CD14-positive monocyte (primary cell): ENCODE results near the gene HDGFL1. TPM values are rescaled to one million over a fixed set of nuclear protein-coding genes. Genes with fewer than 3 reads are reported as not detected.

ENCODE experiments used
- DNase-seq, 3 donors: peaks; one replicate each; pipeline ENCODE4 v3.0.0-alpha.2; 2011 to 2022
- H2AFZ ChIP-seq: 2 replicates; pipeline ENCODE4 v1.6.0; 2012; ENCODE audit warnings: mild to moderate bottlenecking, low read depth, low read length, inconsistent platforms; ENCODE audit not compliant: insufficient read depth, poor library complexity, severe bottlenecking
- H3K27ac ChIP-seq, 2 donors: 1 replicate in 1 of 2; 2 replicates in 1 of 2; pipeline ENCODE4 v1.5.1; 2012 to 2013; ENCODE audit warnings: low read length in 2 of 2, control low read depth in 1 of 2, inconsistent platforms in 1 of 2, low read depth in 1 of 2, mild to moderate bottlenecking in 1 of 2
- H3K27me3 ChIP-seq, 2 donors: one replicate each; pipeline versions ENCODE4 v1.6.0 to v1.6.1; 2011 to 2013; ENCODE audit warnings: low read length in 2 of 2; ENCODE audit not compliant: control insufficient read depth in 2 of 2, insufficient read depth in 2 of 2
- H3K36me3 ChIP-seq, 2 donors: replicated peaks in 1 of 2; 1 replicate in 1 of 2; 2 replicates in 1 of 2; pipeline versions ENCODE4 v1.5.1 to v1.6.1; 2012 to 2013; ENCODE audit warnings: low read length in 2 of 2, control low read depth in 1 of 2, inconsistent platforms in 1 of 2, mild to moderate bottlenecking in 1 of 2; ENCODE audit not compliant: insufficient read depth in 2 of 2, control insufficient read depth in 1 of 2
- H3K4me1 ChIP-seq, 2 donors: 1 replicate in 1 of 2; 2 replicates in 1 of 2; pipeline versions ENCODE4 v1.5.1 to v1.6.1; 2012 to 2013; ENCODE audit warnings: low read length in 2 of 2, control low read depth in 1 of 2, inconsistent platforms in 1 of 2, mild to moderate bottlenecking in 1 of 2, moderate library complexity in 1 of 2; ENCODE audit not compliant: insufficient read depth in 2 of 2, control insufficient read depth in 1 of 2
- H3K4me2 ChIP-seq: replicated peaks from 2 replicates; pipeline ENCODE3; 2012; ENCODE audit warnings: low read length, moderate library complexity, mild to moderate bottlenecking; ENCODE audit not compliant: poor library complexity, severe bottlenecking; ENCODE audit errors: extremely low read depth
- H3K4me3 ChIP-seq, 3 experiments: fragments of 200-600 bp in 1 of 3; sonication (generic) in 1 of 3; replicated peaks in 1 of 3; 1 replicate in 2 of 3; 2 replicates in 1 of 3; pipeline ENCODE4 v1.5.1; 2011 to 2013; ENCODE audit warnings: low read length in 3 of 3, mild to moderate bottlenecking in 3 of 3, control low read depth in 2 of 3, low read depth in 2 of 3, inconsistent platforms in 1 of 3, moderate library complexity in 1 of 3
- H3K79me2 ChIP-seq: 2 replicates; pipeline ENCODE4 v1.6.0; 2012; ENCODE audit warnings: mild to moderate bottlenecking, control low read depth, inconsistent platforms, low read length, moderate library complexity; ENCODE audit not compliant: insufficient read depth
- H3K9ac ChIP-seq: 2 replicates; pipeline ENCODE4 v1.6.0; 2017; ENCODE audit warnings: low read length, mild to moderate bottlenecking; ENCODE audit not compliant: insufficient read depth, poor library complexity, severe bottlenecking
- H3K9me3 ChIP-seq, 2 donors: replicated peaks in 1 of 2; 1 replicate in 1 of 2; 2 replicates in 1 of 2; pipeline versions ENCODE4 v1.5.1 to v1.6.1; 2012 to 2013; ENCODE audit warnings: low read length in 2 of 2, control low read depth in 1 of 2; ENCODE audit not compliant: control insufficient read depth in 1 of 2, insufficient read depth in 1 of 2
- H4K20me1 ChIP-seq: 2 replicates; pipeline ENCODE4 v1.6.0; 2012; ENCODE audit warnings: mild to moderate bottlenecking, low read length, control low read depth, moderate library complexity; ENCODE audit not compliant: insufficient read depth
- H3K27ac Mint-ChIP-seq, 7 donors: one replicate each; pipeline ENCODE4 v1.8.0; 2020; ENCODE audit warnings: mild to moderate bottlenecking in 7 of 7, mixed read lengths in 7 of 7, moderate library complexity in 6 of 7, inconsistent platforms in 2 of 7
- H3K27me3 Mint-ChIP-seq, 3 donors: one replicate each; pipeline ENCODE4 v1.8.0; 2021 to 2022; ENCODE audit warnings: low read depth in 3 of 3, mild to moderate bottlenecking in 3 of 3, mixed read lengths in 3 of 3, moderate library complexity in 3 of 3, inconsistent platforms in 1 of 3
- H3K36me3 Mint-ChIP-seq, 2 donors: one replicate each; pipeline ENCODE4 v1.8.0; 2020; ENCODE audit warnings: mixed read lengths in 2 of 2, inconsistent platforms in 1 of 2, mild to moderate bottlenecking in 1 of 2
- H3K4me1 Mint-ChIP-seq: one replicate; pipeline ENCODE4 v1.8.0; 2020; ENCODE audit warnings: mild to moderate bottlenecking, mixed read lengths
- H3K4me3 Mint-ChIP-seq, 2 donors: one replicate each; pipeline ENCODE4 v1.8.0; 2020; ENCODE audit warnings: mild to moderate bottlenecking in 2 of 2, mixed read lengths in 2 of 2, moderate library complexity in 1 of 2
- H3K9me3 Mint-ChIP-seq, 7 donors: one replicate each; pipeline ENCODE4 v1.8.0; 2020 to 2022; ENCODE audit warnings: mixed read lengths in 7 of 7, mild to moderate bottlenecking in 6 of 7, moderate library complexity in 6 of 7, inconsistent platforms in 2 of 7
- CTCF ChIP-seq: fragments of 200-600 bp; IDR thresholded peaks from one replicate; pipeline ENCODE4 v1.8.0; 2022; ENCODE audit warnings: antibody characterized with exemption, mild to moderate bottlenecking
- WGBS: methylation state at CpG from one replicate; pipeline ENCODE4 v1.1.5; 2013; ENCODE audit warnings: missing lambda C conversion rate; ENCODE audit not compliant: insufficient coverage; 5-methylcytosine and 5-hydroxymethylcytosine counted together
- intact Hi-C, 2 donors: fragments of 100-400 bp; cut with micrococcal nuclease; formaldehyde crosslinking; loops; one replicate each; pipeline versions ENCODE4 v1.15.0 to v1.15.1; 2023
- polyA plus RNA-seq, 3 donors: library from polyadenylated mRNA; depleted of rRNA in 1 of 3; unstranded in 2 of 3; stranded (reverse) in 1 of 3; fragments of 300-500 nt in 2 of 3; fragments of >200 nt in 1 of 3; fragmentation: Illumina TruSeq in 2 of 3; gene quantifications; 1 replicate in 2 of 3; 2 replicates in 1 of 3; pipeline ENCODE4 v1.2.3, GENCODE V29; 2012 to 2021

Gene HDGFL1
- polyA plus RNA-seq, 3 donors = not detected

- Mint-ChIP-seq H3K9me3 (peaks cover under 1 to 8% (median 3%) of the 10 kb centered on the region in 7 donors), H3K36me3 (no peaks in the 10 kb centered on the region), H3K27ac (no peak overlapping the region), H3K4me3 (no peak overlapping the region), H3K4me1 (no peaks in the 10 kb centered on the region), H3K27me3 (no peaks in the 10 kb centered on the region)
- Histone ChIP-seq H3K36me3 (no peaks in the 10 kb centered on the region), H4K20me1 (no peaks in the 10 kb centered on the region), H3K79me2 (no peaks in the 10 kb centered on the region), H3K27me3 (no peaks in the 10 kb centered on the region), H3K4me2 (no peak overlapping the region), H3K9ac (no peak overlapping the region), H3K4me1 (no peaks in the 10 kb centered on the region), H2AFZ (no peak overlapping the region), H3K9me3 (peaks cover 0 to 4% of the 10 kb centered on the region in 2 donors), H3K4me3 (no peak overlapping the region), H3K27ac (no peak overlapping the region)
- TF ChIP-seq CTCF = no peak
- no CpG with 5 or more reads among the region's 2 CpGs for WGBS
- intact Hi-C loops = no loop called here
- DNase-seq = no peak
Measured at GRCh38 chr6:22605736-22606135, 36.4 kb downstream of the HDGFL1 start.

- H4K20me1 ChIP-seq = no peaks in the 10 kb centered on the region
- no peaks in the 10 kb centered on the region for H3K36me3 Mint-ChIP-seq
- no peaks in the 10 kb centered on the region for H3K27me3 ChIP-seq
- H3K9ac ChIP-seq = no peak overlapping the region
- H3K4me1 ChIP-seq = no peaks in the 10 kb centered on the region
- H3K79me2 ChIP-seq = no peaks in the 10 kb centered on the region
- intact Hi-C loops = no loop called here
- H3K27ac ChIP-seq = no peak overlapping the region
- no CpG with 5 or more reads among the region's 4 CpGs for WGBS
- H3K4me1 Mint-ChIP-seq = no peaks in the 10 kb centered on the region
- H3K9me3 ChIP-seq = no peaks in the 10 kb centered on the region
- H3K27ac Mint-ChIP-seq = no peak overlapping the region
- H3K4me2 ChIP-seq = no peak overlapping the region
- H3K27me3 Mint-ChIP-seq = no peaks in the 10 kb centered on the region
- H3K4me3 ChIP-seq = no peak overlapping the region
- no peak overlapping the region for H2AFZ ChIP-seq
- no peak overlapping the region for H3K4me3 Mint-ChIP-seq
- no peak for TF ChIP-seq CTCF
- DNase-seq = no peak
- no peaks in the 10 kb centered on the region for H3K36me3 ChIP-seq
- peaks cover 0 to 5% (median 2%) of the 10 kb centered on the region in 7 donors for H3K9me3 Mint-ChIP-seq
Measured at GRCh38 chr6:22610127-22610526, 40.8 kb downstream of the HDGFL1 start.
